ENCODE results near the gene RPS28. TPM values are rescaled to one million over a fixed set of nuclear protein-coding genes. Genes with fewer than 3 reads are reported as not detected.

The RPS28 gene
- total RNA-seq, 1 donor from 2014 or later = 967 TPM

Other genes with a start within 250 kb of the RPS28 start
- not detected for gene FBN3, start 171.9 kb upstream of the RPS28 start, total RNA-seq
- gene CERS4, start 112.1 kb upstream of the RPS28 start, total RNA-seq = 16.5 TPM
- 31.8 TPM for gene CD320, start 13.1 kb upstream of the RPS28 start, total RNA-seq
- 134 TPM for gene NDUFA7, start 121 bp upstream of the RPS28 start, total RNA-seq
- 19.9 TPM for gene KANK3, start 21.8 kb downstream of the RPS28 start, total RNA-seq
- 8.4 TPM for gene ANGPTL4, start 42.7 kb downstream of the RPS28 start, total RNA-seq
- gene RAB11B, start 68.9 kb downstream of the RPS28 start, total RNA-seq = 157 TPM
- gene MARCHF2, start 91.8 kb downstream of the RPS28 start, total RNA-seq = 109 TPM
- gene HNRNPM, start 123.5 kb downstream of the RPS28 start, total RNA-seq = 104 TPM
- 0.36 TPM for gene PRAM1, start 181.1 kb downstream of the RPS28 start, total RNA-seq
- gene ZNF414, start 192.7 kb downstream of the RPS28 start, total RNA-seq = 17.0 TPM

Data from left ventricle myocardium inferior (tissue), 1 donor.